NB4 (cell line): ENCODE measurements around the gene IPO8.

Source experiments
- CTCF ChIP-seq: IDR thresholded peaks from one replicate; pipeline ENCODE4 v1.5.1; 2012; ENCODE audit warnings: low read depth, low read length
- POLR2A ChIP-seq: IDR thresholded peaks from 2 replicates; pipeline ENCODE4 v1.6.1; 2011; ENCODE audit warnings: mild to moderate bottlenecking; ENCODE audit not compliant: insufficient read length; ENCODE audit errors: extremely low read depth

- TF ChIP-seq CTCF = no peak
- no peak for TF ChIP-seq POLR2A
These were observed 96.8 kb downstream of the IPO8 start for GRCh38 chr12:30598889-30599288.
